ENCODE data around the gene LIF.

LIF gene

DNA sequence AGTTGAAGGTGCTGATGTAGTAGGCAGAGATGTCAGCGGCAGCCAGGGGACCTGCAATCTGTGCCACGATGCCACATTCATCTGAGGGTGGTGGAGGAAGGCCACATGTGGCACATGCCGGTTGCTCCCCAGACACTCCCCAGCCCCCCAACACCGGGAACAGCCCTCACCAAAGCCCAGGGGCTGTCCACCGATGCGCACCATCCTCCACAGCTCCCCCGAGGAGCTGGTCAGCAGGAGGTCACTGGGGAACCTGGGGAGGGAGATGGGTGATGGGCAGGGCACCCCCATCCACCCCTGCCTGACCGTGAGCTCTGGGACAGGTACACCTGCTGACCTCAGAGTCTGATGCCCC, 39.3 kb upstream of the LIF start:
- Histone ChIP-seq H3K4me3 (ENCODE audit: low read depth, low read length) (no peak overlapping the region), H3K9me3 (ENCODE audit: control insufficient read depth, insufficient read depth, low read depth, low read length) (no peaks in the 10 kb centered on the region), H3K36me3 (ENCODE audit: control insufficient read depth in 2 of 2, insufficient read depth in 1 of 2, low read length in 2 of 2) (peaks cover 0 to 17% of the 10 kb centered on the region in 2 experiments; a peak in 1 of 3 replicates), H3K4me1 (ENCODE audit: control insufficient read depth, insufficient read depth, low read length) (no peaks in the 10 kb centered on the region; the same call in 1 of the 2 replicates), H3K27ac (ENCODE audit: extremely low read depth, low read depth, low read length) (no peak overlapping the region)
- ChIA-PET POLR2A (no interaction called here), CTCF (interaction anchor here (0.5 to 4.0 kb wide), 16 partner anchors 8 to 650 kb away, joined by 3 to 54 read pairs (median 5); no protein-coding TSS in a partner anchor)
- TF ChIP-seq ZNF510 (tag by site-specific recombination; IDR thresholded peaks at IDR 0.05; ENCODE audit: insufficient replicate concordance) (no peak), ZNF416 (tag by site-specific recombination; IDR thresholded peaks at IDR 0.05) (no peak), ZNF324 (tag by site-specific recombination; IDR thresholded peaks at IDR 0.05) (no peak), ZNF121 (tag by site-specific recombination; IDR thresholded peaks at IDR 0.05) (no peak), ZNF707 (tag by site-specific recombination; IDR thresholded peaks at IDR 0.05) (no peak), ZNF155 (tag by site-specific recombination; IDR thresholded peaks at IDR 0.05) (no peak), ZNF114 (tag by site-specific recombination; IDR thresholded peaks at IDR 0.05) (no peak), SCRT2 (tag by site-specific recombination; IDR thresholded peaks at IDR 0.05) (no peak), ZNF501 (tag by site-specific recombination; IDR thresholded peaks at IDR 0.05) (no peak), ZNF16 (tag by site-specific recombination; IDR thresholded peaks at IDR 0.05; ENCODE audit: low read depth) (no peak), ZNF214 (tag by site-specific recombination; IDR thresholded peaks at IDR 0.05; ENCODE audit: borderline replicate concordance) (no peak), BCL11B (tag by site-specific recombination; IDR thresholded peaks at IDR 0.05; ENCODE audit: low read depth) (no peak), ZNF341 (tag by site-specific recombination; IDR thresholded peaks at IDR 0.05; ENCODE audit: low read depth) (no peak), ZNF837 (tag by site-specific recombination; IDR thresholded peaks at IDR 0.05) (no peak)
- TF ChIP-seq, protein P1, sequence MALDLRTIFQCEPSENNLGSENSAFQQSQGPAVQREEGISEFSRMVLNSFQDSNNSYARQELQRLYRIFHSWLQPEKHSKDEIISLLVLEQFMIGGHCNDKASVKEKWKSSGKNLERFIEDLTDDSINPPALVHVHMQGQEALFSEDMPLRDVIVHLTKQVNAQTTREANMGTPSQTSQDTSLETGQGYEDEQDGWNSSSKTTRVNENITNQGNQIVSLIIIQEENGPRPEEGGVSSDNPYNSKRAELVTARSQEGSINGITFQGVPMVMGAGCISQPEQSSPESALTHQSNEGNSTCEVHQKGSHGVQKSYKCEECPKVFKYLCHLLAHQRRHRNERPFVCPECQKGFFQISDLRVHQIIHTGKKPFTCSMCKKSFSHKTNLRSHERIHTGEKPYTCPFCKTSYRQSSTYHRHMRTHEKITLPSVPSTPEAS (tag by site-specific recombination; IDR thresholded peaks at IDR 0.05), result no peak
- TF ChIP-seq, protein P2, sequence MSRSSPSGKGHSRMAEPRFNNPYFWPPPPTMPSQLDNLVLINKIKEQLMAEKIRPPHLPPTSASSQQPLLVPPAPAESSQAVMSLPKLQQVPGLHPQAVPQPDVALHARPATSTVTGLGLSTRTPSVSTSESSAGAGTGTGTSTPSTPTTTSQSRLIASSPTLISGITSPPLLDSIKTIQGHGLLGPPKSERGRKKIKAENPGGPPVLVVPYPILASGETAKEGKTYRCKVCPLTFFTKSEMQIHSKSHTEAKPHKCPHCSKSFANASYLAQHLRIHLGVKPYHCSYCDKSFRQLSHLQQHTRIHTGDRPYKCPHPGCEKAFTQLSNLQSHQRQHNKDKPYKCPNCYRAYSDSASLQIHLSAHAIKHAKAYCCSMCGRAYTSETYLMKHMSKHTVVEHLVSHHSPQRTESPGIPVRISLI (tag by site-specific recombination; IDR thresholded peaks at IDR 0.05), result no peak
- TF ChIP-seq, protein P3, sequence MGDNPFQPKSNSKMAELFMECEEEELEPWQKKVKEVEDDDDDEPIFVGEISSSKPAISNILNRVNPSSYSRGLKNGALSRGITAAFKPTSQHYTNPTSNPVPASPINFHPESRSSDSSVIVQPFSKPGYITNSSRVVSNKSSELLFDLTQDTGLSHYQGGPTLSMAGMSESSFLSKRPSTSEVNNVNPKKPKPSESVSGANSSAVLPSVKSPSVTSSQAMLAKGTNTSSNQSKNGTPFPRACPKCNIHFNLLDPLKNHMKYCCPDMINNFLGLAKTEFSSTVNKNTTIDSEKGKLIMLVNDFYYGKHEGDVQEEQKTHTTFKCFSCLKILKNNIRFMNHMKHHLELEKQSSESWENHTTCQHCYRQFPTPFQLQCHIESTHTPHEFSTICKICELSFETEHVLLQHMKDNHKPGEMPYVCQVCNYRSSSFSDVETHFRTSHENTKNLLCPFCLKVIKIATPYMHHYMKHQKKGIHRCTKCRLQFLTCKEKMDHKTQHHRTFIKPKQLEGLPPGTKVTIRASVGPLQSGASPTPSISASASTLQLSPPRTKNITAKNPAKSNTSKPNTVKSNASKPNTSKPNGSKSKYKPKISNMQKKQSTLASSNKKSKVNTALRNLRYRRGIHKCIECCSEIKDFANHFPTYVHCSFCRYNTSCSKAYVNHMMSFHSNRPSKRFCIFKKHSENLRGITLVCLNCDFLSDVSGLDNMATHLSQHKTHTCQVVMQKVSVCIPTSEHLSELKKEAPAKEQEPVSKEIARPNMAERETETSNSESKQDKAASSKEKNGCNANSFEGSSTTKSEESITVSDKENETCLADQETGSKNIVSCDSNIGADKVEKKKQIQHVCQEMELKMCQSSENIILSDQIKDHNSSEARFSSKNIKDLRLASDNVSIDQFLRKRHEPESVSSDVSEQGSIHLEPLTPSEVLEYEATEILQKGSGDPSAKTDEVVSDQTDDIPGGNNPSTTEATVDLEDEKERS (tag by site-specific recombination; IDR thresholded peaks at IDR 0.05), result no peak
- TF ChIP-seq, protein P4, sequence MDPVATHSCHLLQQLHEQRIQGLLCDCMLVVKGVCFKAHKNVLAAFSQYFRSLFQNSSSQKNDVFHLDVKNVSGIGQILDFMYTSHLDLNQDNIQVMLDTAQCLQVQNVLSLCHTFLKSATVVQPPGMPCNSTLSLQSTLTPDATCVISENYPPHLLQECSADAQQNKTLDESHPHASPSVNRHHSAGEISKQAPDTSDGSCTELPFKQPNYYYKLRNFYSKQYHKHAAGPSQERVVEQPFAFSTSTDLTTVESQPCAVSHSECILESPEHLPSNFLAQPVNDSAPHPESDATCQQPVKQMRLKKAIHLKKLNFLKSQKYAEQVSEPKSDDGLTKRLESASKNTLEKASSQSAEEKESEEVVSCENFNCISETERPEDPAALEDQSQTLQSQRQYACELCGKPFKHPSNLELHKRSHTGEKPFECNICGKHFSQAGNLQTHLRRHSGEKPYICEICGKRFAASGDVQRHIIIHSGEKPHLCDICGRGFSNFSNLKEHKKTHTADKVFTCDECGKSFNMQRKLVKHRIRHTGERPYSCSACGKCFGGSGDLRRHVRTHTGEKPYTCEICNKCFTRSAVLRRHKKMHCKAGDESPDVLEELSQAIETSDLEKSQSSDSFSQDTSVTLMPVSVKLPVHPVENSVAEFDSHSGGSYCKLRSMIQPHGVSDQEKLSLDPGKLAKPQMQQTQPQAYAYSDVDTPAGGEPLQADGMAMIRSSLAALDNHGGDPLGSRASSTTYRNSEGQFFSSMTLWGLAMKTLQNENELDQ (tag by site-specific recombination; IDR thresholded peaks at IDR 0.05; ENCODE audit: low read depth), result no peak
- TF ChIP-seq, protein P5, sequence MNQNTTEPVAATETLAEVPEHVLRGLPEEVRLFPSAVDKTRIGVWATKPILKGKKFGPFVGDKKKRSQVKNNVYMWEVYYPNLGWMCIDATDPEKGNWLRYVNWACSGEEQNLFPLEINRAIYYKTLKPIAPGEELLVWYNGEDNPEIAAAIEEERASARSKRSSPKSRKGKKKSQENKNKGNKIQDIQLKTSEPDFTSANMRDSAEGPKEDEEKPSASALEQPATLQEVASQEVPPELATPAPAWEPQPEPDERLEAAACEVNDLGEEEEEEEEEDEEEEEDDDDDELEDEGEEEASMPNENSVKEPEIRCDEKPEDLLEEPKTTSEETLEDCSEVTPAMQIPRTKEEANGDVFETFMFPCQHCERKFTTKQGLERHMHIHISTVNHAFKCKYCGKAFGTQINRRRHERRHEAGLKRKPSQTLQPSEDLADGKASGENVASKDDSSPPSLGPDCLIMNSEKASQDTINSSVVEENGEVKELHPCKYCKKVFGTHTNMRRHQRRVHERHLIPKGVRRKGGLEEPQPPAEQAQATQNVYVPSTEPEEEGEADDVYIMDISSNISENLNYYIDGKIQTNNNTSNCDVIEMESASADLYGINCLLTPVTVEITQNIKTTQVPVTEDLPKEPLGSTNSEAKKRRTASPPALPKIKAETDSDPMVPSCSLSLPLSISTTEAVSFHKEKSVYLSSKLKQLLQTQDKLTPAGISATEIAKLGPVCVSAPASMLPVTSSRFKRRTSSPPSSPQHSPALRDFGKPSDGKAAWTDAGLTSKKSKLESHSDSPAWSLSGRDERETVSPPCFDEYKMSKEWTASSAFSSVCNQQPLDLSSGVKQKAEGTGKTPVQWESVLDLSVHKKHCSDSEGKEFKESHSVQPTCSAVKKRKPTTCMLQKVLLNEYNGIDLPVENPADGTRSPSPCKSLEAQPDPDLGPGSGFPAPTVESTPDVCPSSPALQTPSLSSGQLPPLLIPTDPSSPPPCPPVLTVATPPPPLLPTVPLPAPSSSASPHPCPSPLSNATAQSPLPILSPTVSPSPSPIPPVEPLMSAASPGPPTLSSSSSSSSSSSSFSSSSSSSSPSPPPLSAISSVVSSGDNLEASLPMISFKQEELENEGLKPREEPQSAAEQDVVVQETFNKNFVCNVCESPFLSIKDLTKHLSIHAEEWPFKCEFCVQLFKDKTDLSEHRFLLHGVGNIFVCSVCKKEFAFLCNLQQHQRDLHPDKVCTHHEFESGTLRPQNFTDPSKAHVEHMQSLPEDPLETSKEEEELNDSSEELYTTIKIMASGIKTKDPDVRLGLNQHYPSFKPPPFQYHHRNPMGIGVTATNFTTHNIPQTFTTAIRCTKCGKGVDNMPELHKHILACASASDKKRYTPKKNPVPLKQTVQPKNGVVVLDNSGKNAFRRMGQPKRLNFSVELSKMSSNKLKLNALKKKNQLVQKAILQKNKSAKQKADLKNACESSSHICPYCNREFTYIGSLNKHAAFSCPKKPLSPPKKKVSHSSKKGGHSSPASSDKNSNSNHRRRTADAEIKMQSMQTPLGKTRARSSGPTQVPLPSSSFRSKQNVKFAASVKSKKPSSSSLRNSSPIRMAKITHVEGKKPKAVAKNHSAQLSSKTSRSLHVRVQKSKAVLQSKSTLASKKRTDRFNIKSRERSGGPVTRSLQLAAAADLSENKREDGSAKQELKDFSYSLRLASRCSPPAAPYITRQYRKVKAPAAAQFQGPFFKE (tag by site-specific recombination; IDR thresholded peaks at IDR 0.05; ENCODE audit: borderline replicate concordance), result no peak

Data from HEK293 (cell line).